H1 (cell line): ENCODE measurements around the gene KLK12. TPM values are rescaled to one million over a fixed set of nuclear protein-coding genes. Genes with fewer than 3 reads are reported as not detected.
A peak's percentile ranks its signal among the peaks of the same experiment; 100 is the strongest.

Source experiments
- CTCF ChIA-PET: fragments of 300-600 bp; sonication (Branson Sonifier 250); formaldehyde crosslinking; loops from one replicate; lab custom pipeline; 2021; ENCODE audit not compliant: partially characterized antibody; lab: Charles Lee
- POLR2A ChIA-PET: fragments of 300-600 bp; sonication (Branson Sonifier 250); formaldehyde crosslinking; loops from one replicate; lab custom pipeline; 2021; ENCODE audit warnings: inconsistent platforms; ENCODE audit not compliant: partially characterized antibody; lab: Charles Lee
- DNase-seq, 2 experiments: peaks; one replicate each; pipeline versions ENCODE4 v3.0.0 to v3.0.0-alpha.2; 2010 to 2022; ENCODE audit warnings: low spot score in 2 of 2, low read depth in 1 of 2, mixed read lengths in 1 of 2
- FAIRE-seq: peaks from 2 replicates; lab custom pipeline; 2011; peaks lifted over from hg19 to GRCh38; lab: Jason Lieb, UNC
- H2AFZ ChIP-seq: 2 replicates; pipeline ENCODE4 v1.8.1; 2012; ENCODE audit warnings: low read length, inconsistent platforms
- H2AK5ac ChIP-seq: 2 replicates; pipeline ENCODE4 v1.6.1; 2013; ENCODE audit warnings: low read depth, low read length
- H2BK120ac ChIP-seq: replicated peaks from 2 replicates; pipeline ENCODE3; 2013; ENCODE audit warnings: low read depth, low read length, inconsistent platforms
- H2BK12ac ChIP-seq: 2 replicates; pipeline ENCODE4 v1.6.1; 2013; ENCODE audit warnings: low read depth, low read length
- H2BK15ac ChIP-seq: 2 replicates; pipeline ENCODE4 v1.6.1; 2013; ENCODE audit warnings: low read length
- H2BK20ac ChIP-seq: 2 replicates; pipeline ENCODE4 v1.6.1; 2013; ENCODE audit warnings: low read length
- H2BK5ac ChIP-seq: 2 replicates; pipeline ENCODE4 v1.6.1; 2013; ENCODE audit warnings: low read depth, low read length
- H3K14ac ChIP-seq: 2 replicates; pipeline ENCODE4 v1.6.1; 2013; ENCODE audit warnings: inconsistent platforms; ENCODE audit not compliant: insufficient read length
- H3K18ac ChIP-seq: 2 replicates; pipeline ENCODE4 v1.6.1; 2013; ENCODE audit warnings: low read length; ENCODE audit errors: extremely low read depth
- H3K23ac ChIP-seq: 2 replicates; pipeline ENCODE4 v1.6.1; 2013; ENCODE audit warnings: inconsistent platforms; ENCODE audit not compliant: insufficient read length
- H3K23me2 ChIP-seq: 2 replicates; pipeline ENCODE4 v1.6.1; 2013; ENCODE audit warnings: low read depth, low read length
- H3K27ac ChIP-seq: 2 replicates; pipeline ENCODE4 v1.6.1; 2011; ENCODE audit warnings: low read depth, low read length, inconsistent platforms
- H3K27me3 ChIP-seq, 4 experiments: replicated peaks in 1 of 4; 1 replicate in 1 of 4; 2 replicates in 3 of 4; pipeline versions ENCODE4 v1.6.1 to v1.8.1; 2011 to 2013; ENCODE audit warnings: low read length in 3 of 4, mild to moderate bottlenecking in 3 of 4, inconsistent platforms in 2 of 4, mixed read lengths in 2 of 4, moderate library complexity in 1 of 4; ENCODE audit not compliant: control insufficient read depth in 3 of 4, insufficient read depth in 3 of 4; ENCODE audit errors: extremely low read depth in 1 of 4
- H3K36me3 ChIP-seq, 4 experiments: 2 replicates each; pipeline versions ENCODE4 v1.6.1 to v1.8.1; 2011 to 2013; ENCODE audit warnings: mild to moderate bottlenecking in 4 of 4, low read length in 3 of 4, moderate library complexity in 2 of 4, control low read depth in 1 of 4, inconsistent platforms in 1 of 4; ENCODE audit not compliant: insufficient read depth in 4 of 4, control insufficient read depth in 2 of 4
- H3K4ac ChIP-seq: replicated peaks from 2 replicates; pipeline ENCODE3; 2013; ENCODE audit warnings: low read length, low read depth, mixed read lengths, inconsistent platforms; ENCODE audit not compliant: insufficient read length
- H3K4me1 ChIP-seq, 4 experiments: replicated peaks in 1 of 4; 1 replicate in 1 of 4; 2 replicates in 3 of 4; pipeline versions ENCODE4 v1.6.1 to v1.8.1; 2011 to 2013; ENCODE audit warnings: low read length in 3 of 4, inconsistent platforms in 2 of 4, mixed read lengths in 1 of 4; ENCODE audit not compliant: insufficient read depth in 4 of 4, control insufficient read depth in 3 of 4
- H3K4me2 ChIP-seq, 2 experiments: 2 replicates each; pipeline versions ENCODE4 v1.6.1 to v1.8.1; 2011 to 2013; ENCODE audit warnings: low read depth in 2 of 2, low read length in 2 of 2, control low read depth in 1 of 2, inconsistent platforms in 1 of 2, mild to moderate bottlenecking in 1 of 2; ENCODE audit not compliant: insufficient read depth in 1 of 2
- H3K4me3 ChIP-seq, 4 experiments: fragments of 200-600, 300-600 bp in 1 of 4; sonication (generic), shearing (Covaris generic), sonication (Bioruptor Twin) in 1 of 4; 2 replicates each; pipeline versions ENCODE4 v1.5.1 to v1.8.1; 2011 to 2016; ENCODE audit warnings: low read length in 4 of 4, low read depth in 3 of 4, control low read depth in 2 of 4, inconsistent platforms in 2 of 4, mild to moderate bottlenecking in 2 of 4, mixed read lengths in 1 of 4, moderate library complexity in 1 of 4; ENCODE audit not compliant: insufficient read depth in 2 of 4; ENCODE audit errors: extremely low read depth in 1 of 4
- H3K56ac ChIP-seq: replicated peaks from 2 replicates; pipeline ENCODE3; 2013; ENCODE audit warnings: low read depth, mild to moderate bottlenecking, mixed read lengths, low read length, inconsistent platforms; ENCODE audit not compliant: insufficient read length
- H3K79me1 ChIP-seq: 2 replicates; pipeline ENCODE4 v1.6.1; 2013; ENCODE audit warnings: low read depth, low read length, control low read depth
- H3K79me2 ChIP-seq, 2 experiments: 2 replicates each; pipeline versions ENCODE4 v1.6.1 to v1.8.1; 2012 to 2013; ENCODE audit warnings: low read length in 2 of 2, mild to moderate bottlenecking in 2 of 2, inconsistent platforms in 1 of 2; ENCODE audit not compliant: insufficient read depth in 2 of 2, control insufficient read depth in 1 of 2
- H3K9ac ChIP-seq, 4 experiments: replicated peaks in 1 of 4; 1 replicate in 1 of 4; 2 replicates in 3 of 4; pipeline versions ENCODE4 v1.6.1 to v1.8.1; 2011 to 2013; ENCODE audit warnings: low read depth in 3 of 4, low read length in 3 of 4, control low read depth in 2 of 4, mild to moderate bottlenecking in 2 of 4, moderate library complexity in 2 of 4, inconsistent platforms in 1 of 4; ENCODE audit errors: extremely low read depth in 1 of 4
- H3K9me3 ChIP-seq, 2 experiments: 2 replicates each; pipeline versions ENCODE4 v1.6.1 to v1.8.1; 2012 to 2013; ENCODE audit warnings: mild to moderate bottlenecking in 2 of 2, moderate library complexity in 2 of 2, control low read depth in 1 of 2, inconsistent platforms in 1 of 2, low read depth in 1 of 2, low read length in 1 of 2, mixed read lengths in 1 of 2; ENCODE audit not compliant: insufficient read depth in 2 of 2
- H4K20me1 ChIP-seq, 2 experiments: replicated peaks in 1 of 2; 2 replicates each; pipeline versions ENCODE3 to v1.8.1; 2011 to 2013; ENCODE audit warnings: inconsistent platforms in 2 of 2, low read length in 2 of 2, mild to moderate bottlenecking in 1 of 2; ENCODE audit not compliant: insufficient read depth in 2 of 2, control insufficient read depth in 1 of 2
- H4K5ac ChIP-seq: 2 replicates; pipeline ENCODE4 v1.6.1; 2013; ENCODE audit warnings: low read length, low read depth, mixed read lengths, inconsistent platforms; ENCODE audit not compliant: insufficient read length
- H4K8ac ChIP-seq: 2 replicates; pipeline ENCODE4 v1.8.0; 2013; ENCODE audit warnings: mild to moderate bottlenecking, moderate library complexity, low read length, inconsistent platforms; ENCODE audit not compliant: insufficient read depth; ENCODE audit errors: extremely low read depth
- H4K91ac ChIP-seq: replicated peaks from 2 replicates; pipeline ENCODE3; 2013; ENCODE audit warnings: low read length, mixed read lengths, inconsistent platforms; ENCODE audit not compliant: insufficient read length
- BACH1 ChIP-seq: IDR thresholded peaks from 2 replicates; pipeline ENCODE4 v1.6.1; 2012; ENCODE audit warnings: low read length, improper control_type of control experiment
- CEBPB ChIP-seq: IDR thresholded peaks from 2 replicates; pipeline ENCODE4 v1.6.1; 2012; ENCODE audit warnings: low read depth, low read length
- CHD1 ChIP-seq: IDR thresholded peaks from 2 replicates; pipeline ENCODE4 v1.6.1; 2012; ENCODE audit warnings: low read depth, low read length, improper control_type of control experiment
- CTBP2 ChIP-seq: IDR thresholded peaks from 2 replicates; pipeline ENCODE4 v1.7.0; 2011; ENCODE audit warnings: borderline replicate concordance, mild to moderate bottlenecking, moderate library complexity, mixed read lengths, low read length; ENCODE audit not compliant: insufficient read depth, insufficient read length
- EP300 ChIP-seq, 2 experiments: IDR thresholded peaks; 1 replicate in 1 of 2; 2 replicates in 1 of 2; pipeline ENCODE4 v1.6.1; 2011 to 2012; ENCODE audit warnings: low read depth in 2 of 2, low read length in 2 of 2, mild to moderate bottlenecking in 2 of 2, borderline replicate concordance in 1 of 2, inconsistent platforms in 1 of 2, moderate library complexity in 1 of 2
- TAF7 ChIP-seq: optimal IDR thresholded peaks from 2 replicates; pipeline ENCODE3; 2011; ENCODE audit warnings: low read depth, mild to moderate bottlenecking, inconsistent platforms, low read length, moderate library complexity, borderline replicate concordance
- TBP ChIP-seq: IDR thresholded peaks from 2 replicates; pipeline ENCODE4 v1.6.1; 2011; ENCODE audit warnings: low read depth, low read length, improper control_type of control experiment
- TCF12 ChIP-seq: IDR thresholded peaks from 2 replicates; pipeline ENCODE4 v1.6.1; 2011; ENCODE audit warnings: low read depth, mild to moderate bottlenecking, low read length
- WGBS, 2 experiments: shearing (Covaris generic) in 1 of 2; methylation state at CpG; one replicate each; pipeline versions ENCODE4 v1.1.6 to v1.1.7; 2013 to 2015; ENCODE audit warnings: low lambda C conversion rate in 2 of 2, mixed read lengths in 2 of 2, inconsistent platforms in 1 of 2, low coverage in 1 of 2, missing lambda C conversion rate in 1 of 2; ENCODE audit not compliant: insufficient replicate concordance in 2 of 2, insufficient coverage in 1 of 2, insufficient read length in 1 of 2; ENCODE audit errors: extremely low coverage in 1 of 2, missing lambda C conversion rate in 1 of 2; 5-methylcytosine and 5-hydroxymethylcytosine counted together
- polyA plus RNA-seq, 7 experiments: library from polyadenylated mRNA; depleted of rRNA in 3 of 7; stranded (reverse) in 5 of 7; unstranded in 2 of 7; fragments of >200 nt in 5 of 7; fragments of 200-250 nt in 2 of 7; gene quantifications; 1 replicate in 5 of 7; 2 replicates in 1 of 7; 4 replicates in 1 of 7; pipeline versions ENCODE4 v1.2.1 to v1.2.3, GENCODE V29; 2011 to 2013; ENCODE audit warnings: missing spikeins in 2 of 7, mixed read lengths in 2 of 7
- total RNA-seq: library from RNA; stranded (reverse); fragmentation: NEBNext Ultra II Directional; extraction: Animal tissue kit (Norgen Biotek cat#: 25700); gene quantifications from 2 replicates; pipeline ENCODE4 v1.2.1, GENCODE V29; 2021
- TF ChIP-seq, protein P1 (sequence below): IDR thresholded peaks from 2 replicates; pipeline ENCODE4 v1.6.1; 2012; ENCODE audit warnings: inconsistent platforms
- TF ChIP-seq, protein P2 (sequence below): IDR thresholded peaks from 2 replicates; pipeline ENCODE4 v1.6.1; 2012; ENCODE audit warnings: low read length, inconsistent platforms

Gene KLK12
- total and polyA plus RNA-seq, 2 of the 8 experiments (the other 6 are each of a cell fraction or from before 2014, with no cell fraction given), result 0.24 TPM; not detected in 1

DNA sequence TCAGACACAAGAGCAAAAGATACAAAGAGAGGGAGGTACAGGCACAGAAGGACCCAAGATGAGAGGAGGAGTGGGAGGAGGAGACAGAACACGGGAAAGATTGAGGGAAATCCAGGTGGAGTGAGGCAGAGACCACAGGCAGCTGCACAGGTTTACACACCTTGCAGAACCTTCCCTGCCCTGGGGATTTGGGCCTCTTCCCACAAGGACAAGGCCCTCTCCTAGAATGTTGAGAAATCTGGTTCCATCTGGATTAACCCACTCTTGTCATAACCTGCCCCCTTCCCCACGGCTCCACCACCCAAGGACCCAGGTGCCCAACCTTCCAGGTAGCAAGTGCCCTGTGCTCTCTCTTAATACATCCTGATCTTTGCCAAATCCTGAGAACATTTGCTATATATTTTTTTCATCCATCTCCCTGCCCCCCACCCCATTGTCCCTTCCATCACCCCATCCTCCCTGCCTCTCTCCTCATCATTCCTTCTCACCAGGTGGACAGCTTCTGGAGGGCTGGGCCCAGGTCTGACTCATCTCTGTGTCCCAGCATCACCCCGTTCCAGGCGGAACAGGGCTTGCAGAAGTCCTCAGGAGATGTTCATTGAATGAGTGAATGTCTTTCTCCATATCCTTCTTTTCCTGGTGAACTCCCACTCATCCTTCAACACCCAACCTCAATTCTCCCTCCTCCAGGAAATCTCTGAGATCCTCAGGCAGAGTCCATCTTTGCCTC, 24.6 kb downstream of the KLK12 start:
- no peak overlapping the region for H4K91ac ChIP-seq
- H3K79me1 ChIP-seq, result no peaks in the 10 kb centered on the region
- H3K23ac ChIP-seq, result no peak overlapping the region
- no peaks in the 10 kb centered on the region for H3K27me3 ChIP-seq
- H3K36me3 ChIP-seq, result no peaks in the 10 kb centered on the region
- H3K4me1 ChIP-seq, result no peaks in the 10 kb centered on the region
- no peak overlapping the region for H4K5ac ChIP-seq
- no peak overlapping the region for H2BK5ac ChIP-seq
- CTCF ChIA-PET, result interaction anchor here (0.7 to 1.5 kb wide), 3 partner anchors 23 to 86 kb away, joined by 3 to 4 read pairs (median 4); no protein-coding TSS in a partner anchor
- no peak overlapping the region for H3K14ac ChIP-seq
- no peak overlapping the region for H3K56ac ChIP-seq
- no peak overlapping the region for H2BK120ac ChIP-seq
- no peak overlapping the region for H2BK20ac ChIP-seq
- 90% methylated on average over 4 of the region's 4 CpGs; no CpG with 5 or more reads in 1 of the 2 experiments for WGBS, 2 experiments
- H3K23me2 ChIP-seq, result peaks cover 3% of the 10 kb centered on the region; the same call in 1 of the 2 replicates
- no peak overlapping the region for H3K27ac ChIP-seq
- H2AK5ac ChIP-seq, result no peak overlapping the region
- no peak overlapping the region for H2BK12ac ChIP-seq
- no peaks in the 10 kb centered on the region for H3K9me3 ChIP-seq
- peak overlapping the region; percentile 46; the same call in 1 of the 2 replicates for H2BK15ac ChIP-seq
- no peak overlapping the region for H4K8ac ChIP-seq
- H3K9ac ChIP-seq, result no peak overlapping the region
- H4K20me1 ChIP-seq, result no peaks in the 10 kb centered on the region
- DNase-seq (no peak), FAIRE-seq (no peak)
- H3K79me2 ChIP-seq, result no peaks in the 10 kb centered on the region
- no peak overlapping the region for H3K4ac ChIP-seq
- POLR2A ChIA-PET, result no interaction called here
- no peak overlapping the region for H2AFZ ChIP-seq
- H3K4me2 ChIP-seq, result no peak overlapping the region
- H3K18ac ChIP-seq, result no peak overlapping the region
- H3K4me3 ChIP-seq, result no peak overlapping the region
- TF ChIP-seq CTBP2 (no peak), TBP (no peak), EP300 (IDR thresholded peaks at IDR 0.05; ENCODE audit: borderline replicate concordance in 1 of 2, low read depth in 2 of 2, low read length in 2 of 2) (no peak), TCF12 (no peak), CEBPB (no peak), BACH1 (no peak), TAF7 (no peak), CHD1 (no peak)
- TF ChIP-seq, protein P1, sequence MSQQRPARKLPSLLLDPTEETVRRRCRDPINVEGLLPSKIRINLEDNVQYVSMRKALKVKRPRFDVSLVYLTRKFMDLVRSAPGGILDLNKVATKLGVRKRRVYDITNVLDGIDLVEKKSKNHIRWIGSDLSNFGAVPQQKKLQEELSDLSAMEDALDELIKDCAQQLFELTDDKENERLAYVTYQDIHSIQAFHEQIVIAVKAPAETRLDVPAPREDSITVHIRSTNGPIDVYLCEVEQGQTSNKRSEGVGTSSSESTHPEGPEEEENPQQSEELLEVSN, result no peak
- TF ChIP-seq, protein P2, sequence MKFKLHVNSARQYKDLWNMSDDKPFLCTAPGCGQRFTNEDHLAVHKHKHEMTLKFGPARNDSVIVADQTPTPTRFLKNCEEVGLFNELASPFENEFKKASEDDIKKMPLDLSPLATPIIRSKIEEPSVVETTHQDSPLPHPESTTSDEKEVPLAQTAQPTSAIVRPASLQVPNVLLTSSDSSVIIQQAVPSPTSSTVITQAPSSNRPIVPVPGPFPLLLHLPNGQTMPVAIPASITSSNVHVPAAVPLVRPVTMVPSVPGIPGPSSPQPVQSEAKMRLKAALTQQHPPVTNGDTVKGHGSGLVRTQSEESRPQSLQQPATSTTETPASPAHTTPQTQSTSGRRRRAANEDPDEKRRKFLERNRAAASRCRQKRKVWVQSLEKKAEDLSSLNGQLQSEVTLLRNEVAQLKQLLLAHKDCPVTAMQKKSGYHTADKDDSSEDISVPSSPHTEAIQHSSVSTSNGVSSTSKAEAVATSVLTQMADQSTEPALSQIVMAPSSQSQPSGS, result no peak
